SK-N-SH (cell line): ENCODE measurements around the gene C3. TPM values are rescaled to one million over a fixed set of nuclear protein-coding genes. Genes with fewer than 3 reads are reported as not detected.

Experiments
- CTCF ChIA-PET: fragments of 300-600, 350-600 bp; formaldehyde crosslinking; extraction: SDS; loops from one replicate; lab custom pipeline; 2021; lab: Yijun Ruan, JAX
- POLR2A ChIA-PET: fragments of 350-600 bp; sonication (Branson Sonifier 250); formaldehyde crosslinking; extraction: SDS; loops from one replicate; lab custom pipeline; 2020; ENCODE audit warnings: antibody characterized with exemption, inconsistent platforms; lab: Yijun Ruan, JAX
- DNase-seq: peaks from one replicate; pipeline ENCODE4 v3.0.0; 2012
- H2AFZ ChIP-seq: fragments of 200-600 bp; sonication (generic); 2 replicates; pipeline ENCODE4 v1.8.1; 2016; ENCODE audit warnings: antibody characterized with exemption, mild to moderate bottlenecking, low read depth
- H3F3A ChIP-seq: fragments of 200-600 bp; sonication (generic); replicated peaks from 2 replicates; pipeline ENCODE3; 2016; ENCODE audit warnings: antibody characterized with exemption, mild to moderate bottlenecking; ENCODE audit not compliant: insufficient read depth
- H3K27ac ChIP-seq, 2 experiments: fragments of 200-500 bp in 1 of 2; fragments of 200-600 bp in 1 of 2; sonication (Bioruptor generic) in 1 of 2; sonication (generic), shearing (Covaris generic) in 1 of 2; 2 replicates each; pipeline versions ENCODE4 v1.5.1 to v1.6.1; 2014 to 2016; ENCODE audit warnings: low read depth in 2 of 2, inconsistent platforms in 1 of 2, low read length in 1 of 2, mild to moderate bottlenecking in 1 of 2, mixed read lengths in 1 of 2
- H3K27me3 ChIP-seq: fragments of 200-600 bp; sonication (generic), shearing (Covaris generic); 2 replicates; pipeline ENCODE4 v1.6.1; 2016; ENCODE audit warnings: mixed run types; ENCODE audit not compliant: insufficient read depth
- H3K36me3 ChIP-seq, 2 experiments: fragments of 200-500 bp in 1 of 2; fragments of 200-600 bp in 1 of 2; sonication (Bioruptor generic) in 1 of 2; sonication (generic) in 1 of 2; replicated peaks in 1 of 2; 2 replicates each; pipeline versions ENCODE3 to v1.5.1; 2014 to 2016; ENCODE audit warnings: low read length in 1 of 2, mild to moderate bottlenecking in 1 of 2; ENCODE audit not compliant: insufficient read depth in 2 of 2, control insufficient read depth in 1 of 2
- H3K4me1 ChIP-seq, 2 experiments: fragments of 200-500 bp in 1 of 2; fragments of 200-600 bp in 1 of 2; sonication (Bioruptor generic) in 1 of 2; sonication (generic), shearing (Covaris generic) in 1 of 2; 2 replicates each; pipeline versions ENCODE4 v1.5.1 to v1.6.1; 2014 to 2016; ENCODE audit warnings: low read depth in 1 of 2, low read length in 1 of 2, mixed run types in 1 of 2; ENCODE audit not compliant: insufficient read depth in 2 of 2, control insufficient read depth in 1 of 2
- H3K4me2 ChIP-seq: fragments of 200-600 bp; sonication (generic), shearing (Covaris generic); 2 replicates; pipeline ENCODE4 v1.6.1; 2017; ENCODE audit warnings: mixed run types
- H3K4me3 ChIP-seq, 2 experiments: fragments of 200-500 bp in 1 of 2; fragments of 200-600 bp in 1 of 2; sonication (Bioruptor generic) in 1 of 2; sonication (generic), shearing (Covaris generic) in 1 of 2; 2 replicates each; pipeline versions ENCODE4 v1.5.1 to v1.8.1; 2014 to 2016; ENCODE audit warnings: low read depth in 2 of 2, inconsistent platforms in 1 of 2, low read length in 1 of 2, mild to moderate bottlenecking in 1 of 2, mixed read lengths in 1 of 2, moderate library complexity in 1 of 2
- H3K79me2 ChIP-seq: fragments of 200-600 bp; sonication (generic); 2 replicates; pipeline ENCODE4 v1.8.1; 2017; ENCODE audit warnings: mild to moderate bottlenecking; ENCODE audit not compliant: insufficient read depth
- H3K9ac ChIP-seq: fragments of 200-600 bp; sonication (generic); 2 replicates; pipeline ENCODE4 v1.6.1; 2017; ENCODE audit warnings: mixed run types
- H3K9me2 ChIP-seq: fragments of 200-600 bp; sonication (generic); 2 replicates; pipeline ENCODE4 v1.6.1; 2017; ENCODE audit warnings: mixed run types
- H3K9me3 ChIP-seq: fragments of 200-600 bp; sonication (generic); 2 replicates; pipeline ENCODE4 v1.6.1; 2017; ENCODE audit warnings: mixed run types, mild to moderate bottlenecking, moderate library complexity
- H4K20me1 ChIP-seq: fragments of 200-600 bp; sonication (generic); 2 replicates; pipeline ENCODE4 v1.6.1; 2017; ENCODE audit warnings: mild to moderate bottlenecking, mixed run types; ENCODE audit not compliant: insufficient read depth
- CHD2 ChIP-seq: fragments of 150-350 bp; IDR thresholded peaks from 2 replicates; pipeline ENCODE4 v1.6.1; 2018; ENCODE audit warnings: low read length; ENCODE audit not compliant: partially characterized antibody
- CTCF ChIP-seq: fragments of 200-600 bp; sonication (generic); IDR thresholded peaks from 2 replicates; pipeline ENCODE4 v1.6.1; 2017; ENCODE audit warnings: antibody characterized with exemption, mild to moderate bottlenecking, moderate library complexity
- FOXJ3 ChIP-seq: sonication (generic); formaldehyde crosslinking; IDR thresholded peaks from 2 replicates; pipeline ENCODE4 v1.5.1; 2020; ENCODE audit warnings: mild to moderate bottlenecking, missing genetic modification reagents
- IRF3 ChIP-seq: fragments of 150-350 bp; IDR thresholded peaks from 2 replicates; pipeline ENCODE4 v1.6.1; 2016; ENCODE audit warnings: mild to moderate bottlenecking, low read depth, low read length
- JUND ChIP-seq: IDR thresholded peaks from 2 replicates; pipeline ENCODE4 v1.4.0; 2012
- MEF2A ChIP-seq: IDR thresholded peaks from 2 replicates; pipeline ENCODE4 v1.4.0; 2012; ENCODE audit warnings: low read depth, borderline replicate concordance
- NRF1 ChIP-seq: IDR thresholded peaks from 2 replicates; pipeline ENCODE4 v1.6.1; 2012; ENCODE audit warnings: low read depth, mild to moderate bottlenecking, low read length
- POLR2AphosphoS5 ChIP-seq: IDR thresholded peaks from 2 replicates; pipeline ENCODE4 v1.6.1; 2012; ENCODE audit warnings: low read depth, low read length
- RAD21 ChIP-seq: IDR thresholded peaks from 2 replicates; pipeline ENCODE4 v1.6.1; 2012; ENCODE audit warnings: mild to moderate bottlenecking, low read length
- RCOR1 ChIP-seq: fragments of 150-350 bp; IDR thresholded peaks from 2 replicates; pipeline ENCODE4 v1.6.1; 2017; ENCODE audit warnings: antibody characterized with exemption, low read length
- RXRA ChIP-seq: IDR thresholded peaks from 2 replicates; pipeline ENCODE4 v1.4.0; 2012; ENCODE audit warnings: low read depth, mild to moderate bottlenecking, borderline replicate concordance
- SIN3A ChIP-seq: IDR thresholded peaks from 2 replicates; pipeline ENCODE4 v1.6.1; 2012; ENCODE audit warnings: low read depth, mild to moderate bottlenecking, low read length, moderate library complexity, borderline replicate concordance
- TCF12 ChIP-seq: IDR thresholded peaks from 2 replicates; pipeline ENCODE4 v1.4.0; 2012
- TEAD4 ChIP-seq: IDR thresholded peaks from 2 replicates; pipeline ENCODE4 v1.4.0; 2012; ENCODE audit warnings: mild to moderate bottlenecking, borderline replicate concordance; ENCODE audit not compliant: insufficient read depth
- USF1 ChIP-seq: IDR thresholded peaks from 2 replicates; pipeline ENCODE4 v1.4.0; 2012; ENCODE audit warnings: low read depth, borderline replicate concordance
- USF2 ChIP-seq: fragments of 150-350 bp; IDR thresholded peaks from 2 replicates; pipeline ENCODE4 v1.6.1; 2017; ENCODE audit warnings: antibody characterized with exemption, low read length, low read depth, borderline replicate concordance
- ZBTB33 ChIP-seq: IDR thresholded peaks from 2 replicates; pipeline ENCODE4 v1.4.0; 2012; ENCODE audit warnings: low read depth, borderline replicate concordance
- WGBS: methylation state at CpG from one replicate; pipeline ENCODE4 v1.1.6; 2017; ENCODE audit warnings: low lambda C conversion rate; 5-methylcytosine and 5-hydroxymethylcytosine counted together
- polyA plus RNA-seq, 3 experiments: library from polyadenylated mRNA; depleted of rRNA; stranded (reverse); fragments of >200 nt; gene quantifications; 2 replicates each; pipeline ENCODE4 v1.2.3, GENCODE V29; 2012

Gene C3
- polyA plus RNA-seq, 1 of the 3 experiments (the other 2 are of a cell fraction), result 0.67 TPM

- Histone ChIP-seq H3K4me2 (peak overlapping the region; percentile 67; the same call in 1 of the 2 replicates), H3K9me2 (no peaks in the 10 kb centered on the region), H3K9ac (no peak overlapping the region; the same call in 1 of the 2 replicates), H4K20me1 (no peaks in the 10 kb centered on the region), H3K27me3 (no peaks in the 10 kb centered on the region), H3F3A (peaks cover 20% of the 10 kb centered on the region), H3K9me3 (no peaks in the 10 kb centered on the region), H3K4me3 (no peak overlapping the region), H3K79me2 (peaks cover 40% of the 10 kb centered on the region), H2AFZ (no peak overlapping the region), H3K36me3 (peaks cover 16 to 42% of the 10 kb centered on the region in 2 experiments), H3K4me1 (peaks cover 4 to 21% of the 10 kb centered on the region in 2 experiments; a peak in 3 of 4 replicates), H3K27ac (peak overlapping the region in 1 of 2 experiments; percentile 69; a peak in 2 of 4 replicates)
- ChIA-PET CTCF (interaction anchor here (2.1 kb wide), 1 partner anchor 120 kb away, joined by 6 read pairs; no protein-coding TSS in a partner anchor), POLR2A (no interaction called here)
- TF ChIP-seq CHD2 (no peak), RXRA (no peak)
- DNase-seq, result no peak
- 84% methylated on average over 15 of the region's 15 CpGs for WGBS
Measured at GRCh38 chr19:6743714-6744380, 23.4 kb upstream of the C3 start.

- Histone ChIP-seq H3K9me2 (no peaks in the 10 kb centered on the region), H2AFZ (no peak overlapping the region), H3F3A (peaks cover 28% of the 10 kb centered on the region), H3K27me3 (no peaks in the 10 kb centered on the region), H3K9ac (no peak overlapping the region), H3K9me3 (no peaks in the 10 kb centered on the region), H3K4me3 (no peak overlapping the region), H3K4me1 (peaks cover 12 to 29% of the 10 kb centered on the region in 2 experiments; a peak in 3 of 4 replicates), H3K79me2 (peaks cover 40% of the 10 kb centered on the region), H3K4me2 (no peak overlapping the region), H4K20me1 (no peaks in the 10 kb centered on the region), H3K27ac (no peak overlapping the region), H3K36me3 (peaks cover 12 to 34% of the 10 kb centered on the region in 2 experiments)
- ChIA-PET POLR2A (no interaction called here), CTCF (interaction anchor here (0.8 to 2.1 kb wide), 2 partner anchors 10 to 121 kb away, joined by 3 to 6 read pairs; no protein-coding TSS in a partner anchor)
- DNase-seq, result no peak
- 92% methylated on average over 7 of the region's 7 CpGs for WGBS
- no peak for TF ChIP-seq NRF1
- TF ChIP-seq FOXJ3, result no peak
- TF ChIP-seq POLR2AphosphoS5, result no peak
- TF ChIP-seq SIN3A, result no peak
- no peak for TF ChIP-seq CHD2
- TF ChIP-seq CTCF, result no peak
- TF ChIP-seq USF2, result no peak
- TF ChIP-seq TEAD4, result no peak
- no peak for TF ChIP-seq MEF2A
- no peak for TF ChIP-seq ZBTB33
- no peak for TF ChIP-seq USF1
- TF ChIP-seq RAD21, result no peak
- no peak for TF ChIP-seq TCF12
- no peak for TF ChIP-seq RCOR1
- no peak for TF ChIP-seq IRF3
- no peak for TF ChIP-seq JUND
Measured at GRCh38 chr19:6743066-6743465, 22.6 kb upstream of the C3 start.
